ENCODE data around the gene DNAH12. TPM values are rescaled to one million over a fixed set of nuclear protein-coding genes. Genes with fewer than 3 reads are reported as not detected.

DNAH12 gene
- total RNA-seq, 1 experiment from 2014 or later: not detected

GRCh38 chr3:57555738-57556458 is 11.8 kb upstream of the DNAH12 start, which contains the start of gene PDE12:
Gene PDE12 (plus strand): TSS chr3:57556274. CDS start chr3:57556380, 106 bp downstream.
- ATAC-seq: peak; percentile 88
- no peaks in the 10 kb centered on the region for H3K9me3 Mint-ChIP-seq
- DNase-seq (ENCODE audit: low spot score): peak; percentile 81
- peak within 1 kb of the TSS; percentile 100 for H3K27ac Mint-ChIP-seq
- peaks cover 10% of the 10 kb centered on the region for H3K27me3 Mint-ChIP-seq (ENCODE audit: low read depth)
- ChIA-PET CTCF (interaction anchor here (1.2 to 2.1 kb wide), 3 partner anchors 12 to 158 kb away, joined by 3 to 13 read pairs (median 6); partner anchors contain the start of gene DNAH12), POLR2A (interaction anchor here (1.3 to 2.0 kb wide), 3 partner anchors 12 to 158 kb away, joined by 3 to 11 read pairs (median 7); partner anchors contain the start of genes ARF4 and DNAH12)
- peak within 1 kb of the TSS; percentile 95 for H3K4me3 Mint-ChIP-seq
- peaks cover 18% of the 10 kb centered on the region for H3K4me1 Mint-ChIP-seq
- H3K36me3 Mint-ChIP-seq: peaks cover 13% of the 10 kb centered on the region
- TF ChIP-seq TEAD4 (CRISPR knock-in tag; IDR thresholded peaks at IDR 0.05): peak; percentile 24; the same call in 1 of the 2 replicates
- TF ChIP-seq ZSCAN18 (CRISPR knock-in tag; IDR thresholded peaks at IDR 0.05): no peak
- TF ChIP-seq RELA (CRISPR knock-in tag; IDR thresholded peaks at IDR 0.05; ENCODE audit: borderline replicate concordance): no peak; the same call in 1 of the 2 replicates
- TF ChIP-seq ATF2 (CRISPR knock-in tag; IDR thresholded peaks at IDR 0.05; ENCODE audit: borderline replicate concordance, low read depth): no peak
- peak; percentile 92; the same call in 1 of the 2 replicates for TF ChIP-seq ARID4B (CRISPR knock-in tag; IDR thresholded peaks at IDR 0.05; ENCODE audit: borderline replicate concordance)
- TF ChIP-seq MAX (CRISPR knock-in tag; IDR thresholded peaks at IDR 0.05): peak; percentile 95
- no peak for TF ChIP-seq ZNF416 (CRISPR knock-in tag; IDR thresholded peaks at IDR 0.05)
- TF ChIP-seq USF2 (CRISPR knock-in tag; IDR thresholded peaks at IDR 0.05): peak; percentile 93
- no peak for TF ChIP-seq RORB (CRISPR knock-in tag; IDR thresholded peaks at IDR 0.05)
- TF ChIP-seq ZBTB43 (CRISPR knock-in tag; IDR thresholded peaks at IDR 0.05): 0 out of 2 replicates have a peak, but pooled peaks have one; percentile 25
- TF ChIP-seq PRDM15 (CRISPR knock-in tag; IDR thresholded peaks at IDR 0.05): peak; percentile 26; the same call in 1 of the 2 replicates
- peak; percentile 34; the same call in 1 of the 2 replicates for TF ChIP-seq NR2C2 (CRISPR knock-in tag; IDR thresholded peaks at IDR 0.05)
- no peak for TF ChIP-seq AFF4 (CRISPR knock-in tag; IDR thresholded peaks at IDR 0.05; ENCODE audit: borderline replicate concordance)
